ENCODE data around the gene ZNF784.

- TF ChIP-seq IKZF3 (tag by site-specific recombination; IDR thresholded peaks at IDR 0.05), result no peak
- no peak for TF ChIP-seq CTCF (tag by site-specific recombination; IDR thresholded peaks at IDR 0.05)
- no peak for TF ChIP-seq ZNF114 (tag by site-specific recombination; IDR thresholded peaks at IDR 0.05)
- no peak for TF ChIP-seq ZNF785 (tag by site-specific recombination; IDR thresholded peaks at IDR 0.05)
- TF ChIP-seq ZFP41 (tag by site-specific recombination; IDR thresholded peaks at IDR 0.05; ENCODE audit: borderline replicate concordance), result no peak
- no peak for TF ChIP-seq SP3 (tag by site-specific recombination; IDR thresholded peaks at IDR 0.05)
- TF ChIP-seq MYNN (tag by site-specific recombination; IDR thresholded peaks at IDR 0.05; ENCODE audit: borderline replicate concordance), result no peak
- TF ChIP-seq ZNF10 (tag by site-specific recombination; IDR thresholded peaks at IDR 0.05), result no peak
- TF ChIP-seq ZNF571 (tag by site-specific recombination; IDR thresholded peaks at IDR 0.05), result no peak
- TF ChIP-seq YY2 (tag by site-specific recombination; IDR thresholded peaks at IDR 0.05), result no peak
- no peak for TF ChIP-seq ZNF16 (tag by site-specific recombination; IDR thresholded peaks at IDR 0.05; ENCODE audit: low read depth)
These were observed 21.3 kb downstream of the ZNF784 start for GRCh38 chr19:55603115-55603514.
